Fibroblast of skin of right quadriceps (primary cell): ENCODE results near the gene C11orf16.
"Not testable (repeated sequence)": the region's sequence is repeated elsewhere in the genome, so short reads cannot be mapped to it uniquely, and the experiment has no call there.

ENCODE experiments used
- DNase-seq: peaks from one replicate; pipeline ENCODE4 v3.0.0-alpha.2; 2013

C11orf16 gene

GRCh38 chr11:8934742-8935488, 2.2 kb upstream of the C11orf16 start:
- DNase-seq = peak; percentile 89

GRCh38 chr11:8933931-8934330, 1.2 kb upstream of the C11orf16 start:
- no peak for DNase-seq

GRCh38 chr11:8930456-8931175, 2.1 kb downstream of the C11orf16 start:
- peak; percentile 18 for DNase-seq

- no peak for DNase-seq
Measured at GRCh38 chr11:8928981-8929615, 3.6 kb downstream of the C11orf16 start.

GRCh38 chr11:8928205-8928604, 4.5 kb downstream of the C11orf16 start:
- DNase-seq = no peak

GRCh38 chr11:8927233-8927632, 5.5 kb downstream of the C11orf16 start:
- DNase-seq = no peak

GRCh38 chr11:8926236-8926635, 6.5 kb downstream of the C11orf16 start:
- no peak for DNase-seq

- DNase-seq = no peak
Measured at GRCh38 chr11:8925711-8926110, 7.0 kb downstream of the C11orf16 start.

- DNase-seq = no peak
Measured at GRCh38 chr11:8922691-8923090, 10.1 kb downstream of the C11orf16 start.

GRCh38 chr11:8917157-8917825, 15.5 kb downstream of the C11orf16 start:
- DNase-seq = peak; percentile 93

- DNase-seq = no peak
Measured at GRCh38 chr11:8914661-8915018, 18.1 kb downstream of the C11orf16 start.

- peak; percentile 36 for DNase-seq
Measured at GRCh38 chr11:8913961-8914660, 18.6 kb downstream of the C11orf16 start.

GRCh38 chr11:8911029-8911823, 21.5 kb downstream of the C11orf16 start, which contains the start of gene AKIP1:
Gene AKIP1 (plus strand): TSS chr11:8911189. CDS start chr11:8911450, 261 bp downstream.
- DNase-seq = peak; percentile 97

- no peak for DNase-seq
Measured at GRCh38 chr11:8910649-8911026, 22.1 kb downstream of the C11orf16 start.

- no peak for DNase-seq
Measured at GRCh38 chr11:8908099-8908498, 24.6 kb downstream of the C11orf16 start.

GRCh38 chr11:8907116-8907515, 25.6 kb downstream of the C11orf16 start:
- no peak for DNase-seq

GRCh38 chr11:8905528-8906165, 27.1 kb downstream of the C11orf16 start:
- DNase-seq = peak; percentile 82

- no peak for DNase-seq
Measured at GRCh38 chr11:8899119-8899753, 33.5 kb downstream of the C11orf16 start.

GRCh38 chr11:8891185-8891584, 41.6 kb downstream of the C11orf16 start:
- DNase-seq = not testable (repeated sequence)

- no peak for DNase-seq
Measured at GRCh38 chr11:8886322-8886721, 46.4 kb downstream of the C11orf16 start.

GRCh38 chr11:8881585-8881984, 51.2 kb downstream of the C11orf16 start:
- DNase-seq = not testable (repeated sequence)
